HEK293 (cell line): ENCODE measurements around the gene POU2AF3.

Experiments
- GLI4 ChIP-seq: fragments of 450-650 bp; formaldehyde crosslinking; IDR thresholded peaks from 2 replicates; pipeline ENCODE4 v1.5.1; 2016; ENCODE audit warnings: missing biosample characterization, missing genetic modification characterization
- KLF16 ChIP-seq: fragments of 450-650 bp; formaldehyde crosslinking; IDR thresholded peaks from 2 replicates; pipeline ENCODE4 v1.5.1; 2017; ENCODE audit warnings: missing biosample characterization, missing genetic modification characterization
- OSR2 ChIP-seq: fragments of 450-650 bp; formaldehyde crosslinking; IDR thresholded peaks from 2 replicates; pipeline ENCODE4 v1.5.1; 2016; ENCODE audit warnings: missing biosample characterization, missing genetic modification characterization
- SCRT2 ChIP-seq: fragments of 450-650 bp; formaldehyde crosslinking; IDR thresholded peaks from 2 replicates; pipeline ENCODE4 v1.5.1; 2016; ENCODE audit warnings: missing biosample characterization, missing genetic modification characterization
- SP2 ChIP-seq: fragments of 450-650 bp; formaldehyde crosslinking; IDR thresholded peaks from 2 replicates; pipeline ENCODE4 v1.5.1; 2016; ENCODE audit warnings: missing biosample characterization, missing genetic modification characterization
- TCF7L2 ChIP-seq: IDR thresholded peaks from 2 replicates; pipeline ENCODE4 v1.6.1; 2011; ENCODE audit warnings: low read depth, mild to moderate bottlenecking, inconsistent platforms, low read length, moderate library complexity, borderline replicate concordance
- ZNF544 ChIP-seq: fragments of 450-650 bp; formaldehyde crosslinking; IDR thresholded peaks from 2 replicates; pipeline ENCODE4 v1.5.0; 2017; ENCODE audit warnings: missing biosample characterization, missing genetic modification characterization
- ZNF629 ChIP-seq: fragments of 450-650 bp; formaldehyde crosslinking; IDR thresholded peaks from 2 replicates; pipeline ENCODE4 v1.5.1; 2017; ENCODE audit warnings: missing biosample characterization, missing genetic modification characterization
- ZNF664 ChIP-seq: fragments of 450-650 bp; formaldehyde crosslinking; IDR thresholded peaks from 2 replicates; pipeline ENCODE4 v1.5.1; 2016; ENCODE audit warnings: missing biosample characterization, missing genetic modification characterization
- TF ChIP-seq, protein P1 (sequence below): fragments of 450-650 bp; formaldehyde crosslinking; IDR thresholded peaks from 2 replicates; pipeline ENCODE4 v1.5.1; 2016; ENCODE audit warnings: missing biosample characterization, missing genetic modification characterization
- TF ChIP-seq, protein P2 (sequence below): fragments of 450-650 bp; formaldehyde crosslinking; IDR thresholded peaks from 2 replicates; pipeline ENCODE4 v1.5.1; 2016; ENCODE audit warnings: missing biosample characterization, missing genetic modification characterization
- TF ChIP-seq, protein P3 (sequence below): fragments of 450-650 bp; IDR thresholded peaks from 2 replicates; pipeline ENCODE4 v1.5.1; 2018; ENCODE audit warnings: missing biosample characterization, missing genetic modification characterization
- TF ChIP-seq, protein P4 (sequence below): fragments of 450-650 bp; formaldehyde crosslinking; IDR thresholded peaks from 2 replicates; pipeline ENCODE4 v1.5.1; 2016; ENCODE audit warnings: missing biosample characterization, missing genetic modification characterization
- TF ChIP-seq, protein P5 (sequence below): fragments of 450-650 bp; formaldehyde crosslinking; IDR thresholded peaks from 2 replicates; pipeline ENCODE4 v1.5.1; 2016; ENCODE audit warnings: missing biosample characterization, missing genetic modification characterization

DNA sequence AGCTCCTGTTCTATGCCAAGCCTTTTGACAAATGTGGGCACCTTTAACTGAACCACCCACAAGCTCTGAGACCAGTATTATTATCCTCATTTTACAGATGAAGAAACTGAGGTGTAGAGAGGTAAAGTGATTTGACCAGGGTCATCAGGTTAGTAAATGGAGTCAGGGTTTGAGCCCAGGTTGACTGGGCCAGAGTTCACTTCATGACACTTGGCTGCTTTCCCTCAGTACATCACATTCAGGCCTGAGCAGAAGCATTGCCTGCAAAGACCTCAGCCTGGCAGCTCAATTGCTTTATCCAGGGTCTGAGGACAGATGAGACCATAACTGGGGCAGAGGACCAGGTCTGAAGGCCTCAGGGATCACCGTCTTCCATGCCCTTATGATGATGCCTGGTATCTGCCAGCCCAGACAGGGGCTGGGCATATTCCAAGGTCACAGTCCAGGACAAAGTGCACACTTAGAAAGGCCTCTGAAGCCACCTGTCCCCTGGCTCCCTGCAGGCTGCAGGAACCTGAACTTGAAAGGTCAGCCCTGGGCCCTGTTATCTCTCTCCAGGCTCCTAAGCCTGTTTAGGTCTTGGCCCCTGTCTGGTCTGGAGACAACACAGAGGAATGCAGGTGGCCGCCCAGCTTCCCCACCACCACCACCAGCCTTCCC lies 32.0 kb downstream of the POU2AF3 start:
- no peak for TF ChIP-seq SP2 (tag by site-specific recombination)
- TF ChIP-seq, protein P1, sequence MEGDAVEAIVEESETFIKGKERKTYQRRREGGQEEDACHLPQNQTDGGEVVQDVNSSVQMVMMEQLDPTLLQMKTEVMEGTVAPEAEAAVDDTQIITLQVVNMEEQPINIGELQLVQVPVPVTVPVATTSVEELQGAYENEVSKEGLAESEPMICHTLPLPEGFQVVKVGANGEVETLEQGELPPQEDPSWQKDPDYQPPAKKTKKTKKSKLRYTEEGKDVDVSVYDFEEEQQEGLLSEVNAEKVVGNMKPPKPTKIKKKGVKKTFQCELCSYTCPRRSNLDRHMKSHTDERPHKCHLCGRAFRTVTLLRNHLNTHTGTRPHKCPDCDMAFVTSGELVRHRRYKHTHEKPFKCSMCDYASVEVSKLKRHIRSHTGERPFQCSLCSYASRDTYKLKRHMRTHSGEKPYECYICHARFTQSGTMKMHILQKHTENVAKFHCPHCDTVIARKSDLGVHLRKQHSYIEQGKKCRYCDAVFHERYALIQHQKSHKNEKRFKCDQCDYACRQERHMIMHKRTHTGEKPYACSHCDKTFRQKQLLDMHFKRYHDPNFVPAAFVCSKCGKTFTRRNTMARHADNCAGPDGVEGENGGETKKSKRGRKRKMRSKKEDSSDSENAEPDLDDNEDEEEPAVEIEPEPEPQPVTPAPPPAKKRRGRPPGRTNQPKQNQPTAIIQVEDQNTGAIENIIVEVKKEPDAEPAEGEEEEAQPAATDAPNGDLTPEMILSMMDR (tag by site-specific recombination): no peak
- TF ChIP-seq SCRT2 (tag by site-specific recombination): no peak
- TF ChIP-seq KLF16 (tag by site-specific recombination): no peak
- TF ChIP-seq, protein P2, sequence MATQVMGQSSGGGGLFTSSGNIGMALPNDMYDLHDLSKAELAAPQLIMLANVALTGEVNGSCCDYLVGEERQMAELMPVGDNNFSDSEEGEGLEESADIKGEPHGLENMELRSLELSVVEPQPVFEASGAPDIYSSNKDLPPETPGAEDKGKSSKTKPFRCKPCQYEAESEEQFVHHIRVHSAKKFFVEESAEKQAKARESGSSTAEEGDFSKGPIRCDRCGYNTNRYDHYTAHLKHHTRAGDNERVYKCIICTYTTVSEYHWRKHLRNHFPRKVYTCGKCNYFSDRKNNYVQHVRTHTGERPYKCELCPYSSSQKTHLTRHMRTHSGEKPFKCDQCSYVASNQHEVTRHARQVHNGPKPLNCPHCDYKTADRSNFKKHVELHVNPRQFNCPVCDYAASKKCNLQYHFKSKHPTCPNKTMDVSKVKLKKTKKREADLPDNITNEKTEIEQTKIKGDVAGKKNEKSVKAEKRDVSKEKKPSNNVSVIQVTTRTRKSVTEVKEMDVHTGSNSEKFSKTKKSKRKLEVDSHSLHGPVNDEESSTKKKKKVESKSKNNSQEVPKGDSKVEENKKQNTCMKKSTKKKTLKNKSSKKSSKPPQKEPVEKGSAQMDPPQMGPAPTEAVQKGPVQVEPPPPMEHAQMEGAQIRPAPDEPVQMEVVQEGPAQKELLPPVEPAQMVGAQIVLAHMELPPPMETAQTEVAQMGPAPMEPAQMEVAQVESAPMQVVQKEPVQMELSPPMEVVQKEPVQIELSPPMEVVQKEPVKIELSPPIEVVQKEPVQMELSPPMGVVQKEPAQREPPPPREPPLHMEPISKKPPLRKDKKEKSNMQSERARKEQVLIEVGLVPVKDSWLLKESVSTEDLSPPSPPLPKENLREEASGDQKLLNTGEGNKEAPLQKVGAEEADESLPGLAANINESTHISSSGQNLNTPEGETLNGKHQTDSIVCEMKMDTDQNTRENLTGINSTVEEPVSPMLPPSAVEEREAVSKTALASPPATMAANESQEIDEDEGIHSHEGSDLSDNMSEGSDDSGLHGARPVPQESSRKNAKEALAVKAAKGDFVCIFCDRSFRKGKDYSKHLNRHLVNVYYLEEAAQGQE (tag by site-specific recombination): no peak
- no peak for TF ChIP-seq TCF7L2
- no peak for TF ChIP-seq ZNF664 (tag by site-specific recombination)
- TF ChIP-seq ZNF544 (tag by site-specific recombination): no peak
- TF ChIP-seq ZNF629 (tag by site-specific recombination): no peak
- TF ChIP-seq, protein P3, sequence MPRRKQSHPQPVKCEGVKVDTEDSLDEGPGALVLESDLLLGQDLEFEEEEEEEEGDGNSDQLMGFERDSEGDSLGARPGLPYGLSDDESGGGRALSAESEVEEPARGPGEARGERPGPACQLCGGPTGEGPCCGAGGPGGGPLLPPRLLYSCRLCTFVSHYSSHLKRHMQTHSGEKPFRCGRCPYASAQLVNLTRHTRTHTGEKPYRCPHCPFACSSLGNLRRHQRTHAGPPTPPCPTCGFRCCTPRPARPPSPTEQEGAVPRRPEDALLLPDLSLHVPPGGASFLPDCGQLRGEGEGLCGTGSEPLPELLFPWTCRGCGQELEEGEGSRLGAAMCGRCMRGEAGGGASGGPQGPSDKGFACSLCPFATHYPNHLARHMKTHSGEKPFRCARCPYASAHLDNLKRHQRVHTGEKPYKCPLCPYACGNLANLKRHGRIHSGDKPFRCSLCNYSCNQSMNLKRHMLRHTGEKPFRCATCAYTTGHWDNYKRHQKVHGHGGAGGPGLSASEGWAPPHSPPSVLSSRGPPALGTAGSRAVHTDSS (tag by site-specific recombination): no peak
- TF ChIP-seq, protein P4, sequence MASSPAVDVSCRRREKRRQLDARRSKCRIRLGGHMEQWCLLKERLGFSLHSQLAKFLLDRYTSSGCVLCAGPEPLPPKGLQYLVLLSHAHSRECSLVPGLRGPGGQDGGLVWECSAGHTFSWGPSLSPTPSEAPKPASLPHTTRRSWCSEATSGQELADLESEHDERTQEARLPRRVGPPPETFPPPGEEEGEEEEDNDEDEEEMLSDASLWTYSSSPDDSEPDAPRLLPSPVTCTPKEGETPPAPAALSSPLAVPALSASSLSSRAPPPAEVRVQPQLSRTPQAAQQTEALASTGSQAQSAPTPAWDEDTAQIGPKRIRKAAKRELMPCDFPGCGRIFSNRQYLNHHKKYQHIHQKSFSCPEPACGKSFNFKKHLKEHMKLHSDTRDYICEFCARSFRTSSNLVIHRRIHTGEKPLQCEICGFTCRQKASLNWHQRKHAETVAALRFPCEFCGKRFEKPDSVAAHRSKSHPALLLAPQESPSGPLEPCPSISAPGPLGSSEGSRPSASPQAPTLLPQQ (tag by site-specific recombination): no peak
- no peak for TF ChIP-seq OSR2 (tag by site-specific recombination)
- TF ChIP-seq, protein P5, sequence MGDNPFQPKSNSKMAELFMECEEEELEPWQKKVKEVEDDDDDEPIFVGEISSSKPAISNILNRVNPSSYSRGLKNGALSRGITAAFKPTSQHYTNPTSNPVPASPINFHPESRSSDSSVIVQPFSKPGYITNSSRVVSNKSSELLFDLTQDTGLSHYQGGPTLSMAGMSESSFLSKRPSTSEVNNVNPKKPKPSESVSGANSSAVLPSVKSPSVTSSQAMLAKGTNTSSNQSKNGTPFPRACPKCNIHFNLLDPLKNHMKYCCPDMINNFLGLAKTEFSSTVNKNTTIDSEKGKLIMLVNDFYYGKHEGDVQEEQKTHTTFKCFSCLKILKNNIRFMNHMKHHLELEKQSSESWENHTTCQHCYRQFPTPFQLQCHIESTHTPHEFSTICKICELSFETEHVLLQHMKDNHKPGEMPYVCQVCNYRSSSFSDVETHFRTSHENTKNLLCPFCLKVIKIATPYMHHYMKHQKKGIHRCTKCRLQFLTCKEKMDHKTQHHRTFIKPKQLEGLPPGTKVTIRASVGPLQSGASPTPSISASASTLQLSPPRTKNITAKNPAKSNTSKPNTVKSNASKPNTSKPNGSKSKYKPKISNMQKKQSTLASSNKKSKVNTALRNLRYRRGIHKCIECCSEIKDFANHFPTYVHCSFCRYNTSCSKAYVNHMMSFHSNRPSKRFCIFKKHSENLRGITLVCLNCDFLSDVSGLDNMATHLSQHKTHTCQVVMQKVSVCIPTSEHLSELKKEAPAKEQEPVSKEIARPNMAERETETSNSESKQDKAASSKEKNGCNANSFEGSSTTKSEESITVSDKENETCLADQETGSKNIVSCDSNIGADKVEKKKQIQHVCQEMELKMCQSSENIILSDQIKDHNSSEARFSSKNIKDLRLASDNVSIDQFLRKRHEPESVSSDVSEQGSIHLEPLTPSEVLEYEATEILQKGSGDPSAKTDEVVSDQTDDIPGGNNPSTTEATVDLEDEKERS: no peak
- no peak for TF ChIP-seq GLI4
